ENCODE measurements around the gene BLOC1S5. TPM values are rescaled to one million over a fixed set of nuclear protein-coding genes. Genes with fewer than 3 reads are reported as not detected.
"Not testable (repeated sequence)": the region's sequence is repeated elsewhere in the genome, so short reads cannot be mapped to it uniquely, and the experiment has no call there.

The BLOC1S5 gene
- total RNA-seq, 2 donors from 2014 or later, result 7.3 to 7.8 TPM

- H3K27me3 ChIP-seq, result no peaks in the 10 kb centered on the region
- DNase-seq (ENCODE audit: low spot score), result no peak
Measured at GRCh38 chr6:8047541-8048292, 16.5 kb downstream of the BLOC1S5 start.

GRCh38 chr6:8045769-8046168 lies 18.4 kb downstream of the BLOC1S5 start:
- H3K4me1 ChIP-seq; H3K4me3 ChIP-seq; H3K36me3 ChIP-seq; H3K27ac ChIP-seq; DNase-seq (ENCODE audit: low spot score); H3K27me3 ChIP-seq; H3K9me3 ChIP-seq: not testable (repeated sequence)

More at GRCh38 chr6:8047541-8048292, 16.5 kb downstream of the BLOC1S5 start:
- no peaks in the 10 kb centered on the region for H3K9me3 ChIP-seq
- H3K4me3 ChIP-seq, result no peak overlapping the region
- TF ChIP-seq, protein P1, sequence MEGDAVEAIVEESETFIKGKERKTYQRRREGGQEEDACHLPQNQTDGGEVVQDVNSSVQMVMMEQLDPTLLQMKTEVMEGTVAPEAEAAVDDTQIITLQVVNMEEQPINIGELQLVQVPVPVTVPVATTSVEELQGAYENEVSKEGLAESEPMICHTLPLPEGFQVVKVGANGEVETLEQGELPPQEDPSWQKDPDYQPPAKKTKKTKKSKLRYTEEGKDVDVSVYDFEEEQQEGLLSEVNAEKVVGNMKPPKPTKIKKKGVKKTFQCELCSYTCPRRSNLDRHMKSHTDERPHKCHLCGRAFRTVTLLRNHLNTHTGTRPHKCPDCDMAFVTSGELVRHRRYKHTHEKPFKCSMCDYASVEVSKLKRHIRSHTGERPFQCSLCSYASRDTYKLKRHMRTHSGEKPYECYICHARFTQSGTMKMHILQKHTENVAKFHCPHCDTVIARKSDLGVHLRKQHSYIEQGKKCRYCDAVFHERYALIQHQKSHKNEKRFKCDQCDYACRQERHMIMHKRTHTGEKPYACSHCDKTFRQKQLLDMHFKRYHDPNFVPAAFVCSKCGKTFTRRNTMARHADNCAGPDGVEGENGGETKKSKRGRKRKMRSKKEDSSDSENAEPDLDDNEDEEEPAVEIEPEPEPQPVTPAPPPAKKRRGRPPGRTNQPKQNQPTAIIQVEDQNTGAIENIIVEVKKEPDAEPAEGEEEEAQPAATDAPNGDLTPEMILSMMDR (IDR thresholded peaks at IDR 0.05), result no peak
- H3K4me1 ChIP-seq, result no peaks in the 10 kb centered on the region
- peak overlapping the region; percentile 31 to 41 for H3K27ac ChIP-seq
- no peaks in the 10 kb centered on the region for H3K36me3 ChIP-seq

- TF ChIP-seq, protein P1 (IDR thresholded peaks at IDR 0.05), result no peak
- H3K36me3 ChIP-seq, result no peaks in the 10 kb centered on the region
- DNase-seq (ENCODE audit: low spot score), result no peak
- H3K9me3 ChIP-seq, result no peaks in the 10 kb centered on the region
- no peak overlapping the region for H3K27ac ChIP-seq
- no peaks in the 10 kb centered on the region for H3K27me3 ChIP-seq
- H3K4me3 ChIP-seq, result no peak overlapping the region
- no peaks in the 10 kb centered on the region for H3K4me1 ChIP-seq
Measured at GRCh38 chr6:8043221-8043620, 21.0 kb downstream of the BLOC1S5 start.

DNA sequence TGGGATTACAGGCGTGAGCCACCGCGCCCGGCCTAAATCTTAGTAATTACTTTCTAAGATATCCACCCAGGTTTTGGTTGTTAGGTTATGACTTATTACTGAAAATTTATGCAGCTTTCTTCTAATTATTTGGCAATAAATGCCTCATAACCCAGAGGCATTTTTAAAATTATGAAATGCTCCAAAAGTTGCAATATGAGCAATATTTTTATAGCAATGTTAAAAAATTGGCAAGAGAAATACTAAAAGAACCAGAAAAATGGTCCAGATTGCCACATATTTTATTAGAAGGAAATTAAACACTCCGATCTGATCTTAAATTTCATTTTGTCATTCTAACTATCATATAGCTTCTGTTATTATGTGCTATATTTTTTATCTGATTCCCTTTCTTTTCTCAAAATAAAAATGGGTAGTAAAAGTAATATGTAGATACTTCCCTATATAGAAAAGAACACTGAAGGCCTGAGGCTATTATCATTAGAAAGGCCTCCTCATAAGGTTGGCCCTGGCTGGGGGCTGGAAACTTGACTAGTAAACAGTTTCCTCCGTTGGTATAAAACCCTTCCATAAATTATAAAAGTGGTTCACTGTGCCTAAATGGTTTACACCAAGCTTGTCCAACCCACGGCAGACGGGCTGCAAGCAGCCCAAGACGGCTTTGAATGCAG lies 22.1 kb downstream of the BLOC1S5 start:
- Histone ChIP-seq H3K27ac (no peak overlapping the region), H3K4me3 (no peak overlapping the region), H3K27me3 (no peaks in the 10 kb centered on the region), H3K36me3 (no peaks in the 10 kb centered on the region), H3K4me1 (no peaks in the 10 kb centered on the region), H3K9me3 (no peaks in the 10 kb centered on the region)
- no peak for DNase-seq (ENCODE audit: low spot score)
- TF ChIP-seq, protein P1 (IDR thresholded peaks at IDR 0.05), result no peak

DNA sequence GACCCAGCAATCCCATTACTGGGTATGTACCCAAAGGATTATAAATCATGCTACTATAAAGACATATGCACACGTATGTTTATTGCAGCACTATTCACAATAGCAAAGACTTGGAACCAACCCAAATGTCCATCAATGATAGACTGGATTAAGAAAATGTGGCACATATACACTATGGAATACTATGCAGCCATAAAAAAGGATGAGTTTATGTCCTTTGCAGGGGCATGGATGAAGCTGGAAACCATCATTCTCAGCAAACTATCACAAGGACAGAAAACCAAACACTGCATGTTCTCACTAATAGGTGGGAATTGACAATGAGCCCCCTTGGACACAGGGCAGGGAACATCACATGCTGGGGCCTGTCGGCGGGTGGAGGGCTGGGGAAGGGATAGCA lies 30.1 kb downstream of the BLOC1S5 start:
- not testable (repeated sequence) for DNase-seq (ENCODE audit: low spot score); H3K36me3 ChIP-seq; H3K4me1 ChIP-seq; H3K27me3 ChIP-seq; H3K27ac ChIP-seq; H3K9me3 ChIP-seq; H3K4me3 ChIP-seq

GRCh38 chr6:8030920-8031319 lies 33.3 kb downstream of the BLOC1S5 start:
- no peak for DNase-seq (ENCODE audit: low spot score)
- no peaks in the 10 kb centered on the region for H3K36me3 ChIP-seq
- peaks cover 0 to 16% of the 10 kb centered on the region in 2 donors for H3K4me1 ChIP-seq
- no peak overlapping the region for H3K4me3 ChIP-seq
- no peaks in the 10 kb centered on the region for H3K27me3 ChIP-seq
- no peaks in the 10 kb centered on the region for H3K9me3 ChIP-seq
- TF ChIP-seq, protein P1 (IDR thresholded peaks at IDR 0.05), result no peak
- H3K27ac ChIP-seq, result no peak overlapping the region

All from right atrium auricular region (tissue), 2 donors.